Measurements from ENCODE around the gene VPS72.

GRCh38 chr1:151130987-151131586, 58.9 kb downstream of the VPS72 start:
- no peak for TF ChIP-seq CTCF (IDR thresholded peaks at IDR 0.05)
- TF ChIP-seq POLR2AphosphoS5 (IDR thresholded peaks at IDR 0.05; ENCODE audit: low read depth, low read length), result no peak
- no peak for TF ChIP-seq TCF7L2 (IDR thresholded peaks at IDR 0.05; ENCODE audit: low read depth, low read length)
- no peak for TF ChIP-seq REST (IDR thresholded peaks at IDR 0.05; ENCODE audit: insufficient read depth in 1 of 2, low read depth in 2 of 2, low read length in 1 of 2)
- TF ChIP-seq SIN3A (IDR thresholded peaks at IDR 0.05; ENCODE audit: borderline replicate concordance, insufficient read depth, low read depth, low read length), result no peak

Measured in Panc1 (cell line).